ENCODE results near the gene HRK. TPM values are rescaled to one million over a fixed set of nuclear protein-coding genes. Genes with fewer than 3 reads are reported as not detected.

The HRK gene
- total and polyA plus RNA-seq, 2 of the 13 experiments (the other 11 are each of a cell fraction or from before 2014, with no cell fraction given), result 0.02 TPM; not detected in 1

DNA sequence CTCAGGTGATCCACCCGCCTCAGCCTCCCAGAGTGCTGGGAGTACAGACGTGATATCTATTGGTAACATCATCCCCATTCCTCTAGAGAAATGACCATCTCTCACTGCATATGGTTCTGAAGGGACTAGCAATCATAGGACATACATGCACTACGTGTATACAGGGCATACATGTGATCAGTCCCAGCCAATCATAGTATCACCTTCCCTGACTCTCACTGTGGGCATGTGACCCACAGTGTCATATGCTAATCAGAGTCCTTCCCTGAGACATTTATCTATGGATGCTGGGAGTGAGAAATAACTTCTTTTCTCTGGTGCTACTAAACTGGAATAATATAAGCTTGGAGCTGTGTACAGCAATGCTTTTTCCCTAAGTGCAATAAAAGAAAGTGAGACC lies 17.4 kb upstream of the HRK start:
- in situ Hi-C loops (cut with HindIII; ENCODE audit: extremely low pct_ligation_motif_present, low pct_unique_long_range_greater_than_20kb), result no loop called here
- ATAC-seq, result no peak
- CTCF ChIA-PET (ENCODE audit: low intra/inter-chr PET ratio, low total read pairs), result no interaction called here

More for the DNA sequence above, 17.4 kb upstream of the HRK start:
- Histone ChIP-seq H3K4me3 (replicated peaks in 1 of 3; ENCODE audit: insufficient read depth in 1 of 3, low read depth in 2 of 3, low read length in 3 of 3) (no peak overlapping the region), H3K4me1 (ENCODE audit: insufficient read depth, low read length) (no peaks in the 10 kb centered on the region), H3K27ac (ENCODE audit: extremely low read length, insufficient read depth, low read length) (no peak overlapping the region), H3K79me2 (ENCODE audit: insufficient read depth, low read length) (no peaks in the 10 kb centered on the region), H2AFZ (ENCODE audit: low read length) (no peak overlapping the region), H3K9ac (ENCODE audit: insufficient read depth, low read depth, low read length) (no peak overlapping the region), H3K36me3 (replicated peaks in 1 of 2; ENCODE audit: control insufficient read depth in 1 of 2, insufficient read depth in 2 of 2, low read length in 2 of 2) (no peaks in the 10 kb centered on the region), H3K9me3 (ENCODE audit: low read length) (no peaks in the 10 kb centered on the region), H3K4me2 (ENCODE audit: low read depth, low read length) (no peak overlapping the region), H3K27me3 (ENCODE audit: control insufficient read depth in 1 of 2, insufficient read depth in 2 of 2, low read length in 2 of 2) (peaks cover 0 to 5% of the 10 kb centered on the region in 2 experiments; a peak in 2 of 5 replicates), H4K20me1 (ENCODE audit: insufficient read depth, low read length) (no peaks in the 10 kb centered on the region)
- intact Hi-C loops (cut with micrococcal nuclease; ENCODE audit: unreplicated experiment), result no loop called here
- BruUV-seq (replicated peaks), result no TSS peak
- FAIRE-seq, result no peak
- 24% methylated on average over 3 of the region's 3 CpGs for WGBS (ENCODE audit: low lambda C conversion rate)
- no peak for DNase-seq (ENCODE audit: low spot score)
- TF ChIP-seq CAMTA2 (CRISPR knock-in tag; IDR thresholded peaks at IDR 0.05; ENCODE audit: borderline replicate concordance) (no peak), ZNF282 (IDR thresholded peaks at IDR 0.05; ENCODE audit: partially characterized antibody) (no peak), HMG20B (CRISPR knock-in tag; conservative IDR thresholded peaks at IDR 0.05) (no peak), NRL (CRISPR knock-in tag; IDR thresholded peaks at IDR 0.05; ENCODE audit: borderline replicate concordance) (no peak), ZNF101 (CRISPR knock-in tag; IDR thresholded peaks at IDR 0.05; ENCODE audit: borderline replicate concordance, low read depth) (no peak), ZSCAN9 (CRISPR knock-in tag; IDR thresholded peaks at IDR 0.05; ENCODE audit: borderline replicate concordance) (no peak), ZNF33B (CRISPR knock-in tag; IDR thresholded peaks at IDR 0.05) (no peak), SRSF9 (IDR thresholded peaks at IDR 0.05; ENCODE audit: borderline replicate concordance, insufficient read depth, low read depth, low read length, poor library complexity, severe bottlenecking) (no peak), TMF1 (CRISPR knock-in tag; IDR thresholded peaks at IDR 0.05; ENCODE audit: low read depth) (no peak), THAP11 (CRISPR knock-in tag; IDR thresholded peaks at IDR 0.05) (no peak), ZNF615 (CRISPR knock-in tag; IDR thresholded peaks at IDR 0.05; ENCODE audit: borderline replicate concordance) (no peak), ISL2 (CRISPR knock-in tag; IDR thresholded peaks at IDR 0.05) (no peak)
- TF ChIP-seq, protein P1, sequence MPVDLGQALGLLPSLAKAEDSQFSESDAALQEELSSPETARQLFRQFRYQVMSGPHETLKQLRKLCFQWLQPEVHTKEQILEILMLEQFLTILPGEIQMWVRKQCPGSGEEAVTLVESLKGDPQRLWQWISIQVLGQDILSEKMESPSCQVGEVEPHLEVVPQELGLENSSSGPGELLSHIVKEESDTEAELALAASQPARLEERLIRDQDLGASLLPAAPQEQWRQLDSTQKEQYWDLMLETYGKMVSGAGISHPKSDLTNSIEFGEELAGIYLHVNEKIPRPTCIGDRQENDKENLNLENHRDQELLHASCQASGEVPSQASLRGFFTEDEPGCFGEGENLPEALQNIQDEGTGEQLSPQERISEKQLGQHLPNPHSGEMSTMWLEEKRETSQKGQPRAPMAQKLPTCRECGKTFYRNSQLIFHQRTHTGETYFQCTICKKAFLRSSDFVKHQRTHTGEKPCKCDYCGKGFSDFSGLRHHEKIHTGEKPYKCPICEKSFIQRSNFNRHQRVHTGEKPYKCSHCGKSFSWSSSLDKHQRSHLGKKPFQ (CRISPR knock-in tag; IDR thresholded peaks at IDR 0.05; ENCODE audit: insufficient replicate concordance), result no peak
- TF ChIP-seq, protein P2, sequence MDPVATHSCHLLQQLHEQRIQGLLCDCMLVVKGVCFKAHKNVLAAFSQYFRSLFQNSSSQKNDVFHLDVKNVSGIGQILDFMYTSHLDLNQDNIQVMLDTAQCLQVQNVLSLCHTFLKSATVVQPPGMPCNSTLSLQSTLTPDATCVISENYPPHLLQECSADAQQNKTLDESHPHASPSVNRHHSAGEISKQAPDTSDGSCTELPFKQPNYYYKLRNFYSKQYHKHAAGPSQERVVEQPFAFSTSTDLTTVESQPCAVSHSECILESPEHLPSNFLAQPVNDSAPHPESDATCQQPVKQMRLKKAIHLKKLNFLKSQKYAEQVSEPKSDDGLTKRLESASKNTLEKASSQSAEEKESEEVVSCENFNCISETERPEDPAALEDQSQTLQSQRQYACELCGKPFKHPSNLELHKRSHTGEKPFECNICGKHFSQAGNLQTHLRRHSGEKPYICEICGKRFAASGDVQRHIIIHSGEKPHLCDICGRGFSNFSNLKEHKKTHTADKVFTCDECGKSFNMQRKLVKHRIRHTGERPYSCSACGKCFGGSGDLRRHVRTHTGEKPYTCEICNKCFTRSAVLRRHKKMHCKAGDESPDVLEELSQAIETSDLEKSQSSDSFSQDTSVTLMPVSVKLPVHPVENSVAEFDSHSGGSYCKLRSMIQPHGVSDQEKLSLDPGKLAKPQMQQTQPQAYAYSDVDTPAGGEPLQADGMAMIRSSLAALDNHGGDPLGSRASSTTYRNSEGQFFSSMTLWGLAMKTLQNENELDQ (CRISPR knock-in tag; IDR thresholded peaks at IDR 0.05; ENCODE audit: borderline replicate concordance), result no peak
- POLR2A ChIA-PET, result no interaction called here
